Measurements from ENCODE around the gene DCP2.
A peak's percentile ranks its signal among the peaks of the same experiment; 100 is the strongest.
"Not testable (repeated sequence)": the region's sequence is repeated elsewhere in the genome, so short reads cannot be mapped to it uniquely, and the experiment has no call there.

DCP2 gene

GRCh38 chr5:112976432-112977309 is at the start of gene DCP2:
Gene DCP2 (plus strand): TSS chr5:112976798. CDS start chr5:112976934, 136 bp downstream.
- DNase-seq: peak; percentile 57 to 97 (median 90)

GRCh38 chr5:112929336-112930081 is 47.1 kb upstream of the DCP2 start:
- DNase-seq: no peak

- no peak for DNase-seq
Observed at GRCh38 chr5:112930082-112930344, 46.6 kb upstream of the DCP2 start.

GRCh38 chr5:112931473-112931872 is 45.1 kb upstream of the DCP2 start:
- DNase-seq: no peak

DNA sequence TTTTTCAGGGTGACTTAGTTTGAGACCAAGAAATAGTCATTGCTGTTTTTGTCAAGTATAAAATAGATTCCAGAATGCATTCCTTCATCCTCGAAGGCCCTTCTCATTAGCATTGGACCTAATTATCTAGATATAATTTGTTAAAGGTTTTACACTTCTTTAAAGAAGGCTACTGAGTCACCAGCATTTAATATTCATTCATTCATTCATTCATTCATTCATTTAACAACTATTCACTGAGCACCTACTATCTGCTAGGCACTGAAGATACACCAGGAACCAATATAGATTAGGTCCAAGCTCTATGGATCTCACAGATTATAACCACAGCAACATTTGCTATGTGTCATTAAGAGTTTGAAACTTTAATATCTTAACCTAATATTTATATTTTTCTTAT is 43.5 kb upstream of the DCP2 start:
- DNase-seq: no peak

GRCh38 chr5:112933651-112934365 is 42.8 kb upstream of the DCP2 start:
- DNase-seq: no peak

GRCh38 chr5:112934366-112934663 is 42.3 kb upstream of the DCP2 start:
- no peak for DNase-seq

DNA sequence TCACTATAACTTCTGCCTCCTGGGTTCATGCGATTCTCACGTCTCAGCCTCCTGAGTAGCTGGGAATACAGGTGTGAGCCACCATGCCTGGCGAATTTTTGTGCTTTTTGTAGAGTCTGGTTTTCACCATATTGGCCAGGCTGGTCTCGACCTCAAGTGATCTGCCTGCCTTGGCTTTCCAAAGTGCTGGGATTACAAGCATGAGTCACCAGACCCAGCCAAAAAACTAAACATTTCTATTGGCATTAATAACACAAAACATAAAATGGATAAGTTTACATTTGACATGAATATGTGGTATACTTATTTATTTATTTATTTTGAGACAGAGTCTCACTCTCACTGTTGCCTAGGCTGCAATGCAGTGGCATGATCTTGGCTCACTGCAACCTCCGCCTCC is 40.9 kb upstream of the DCP2 start:
- no peak for DNase-seq

DNA sequence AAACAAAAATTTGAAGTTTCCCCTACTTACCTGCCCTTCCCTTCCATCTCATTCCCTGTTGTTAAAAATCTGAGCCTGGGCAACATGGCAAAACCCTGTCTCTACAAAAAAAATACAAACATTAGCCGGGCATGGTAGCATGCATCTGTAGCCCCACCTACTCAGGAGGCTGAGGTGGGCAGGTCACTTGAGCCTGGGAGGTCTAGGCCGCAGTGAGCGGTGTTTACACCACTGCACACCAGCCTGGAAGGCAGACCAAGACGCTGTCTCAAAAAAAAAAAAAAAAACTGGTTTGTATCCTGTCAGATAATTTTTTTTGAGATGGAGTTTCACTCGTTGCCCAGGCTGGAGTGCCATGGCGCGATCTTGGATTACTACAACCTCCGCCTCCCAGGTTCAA is 38.3 kb upstream of the DCP2 start:
- no peak for DNase-seq

- DNase-seq: no peak
Observed at GRCh38 chr5:112940670-112941069, 35.9 kb upstream of the DCP2 start.

DNA sequence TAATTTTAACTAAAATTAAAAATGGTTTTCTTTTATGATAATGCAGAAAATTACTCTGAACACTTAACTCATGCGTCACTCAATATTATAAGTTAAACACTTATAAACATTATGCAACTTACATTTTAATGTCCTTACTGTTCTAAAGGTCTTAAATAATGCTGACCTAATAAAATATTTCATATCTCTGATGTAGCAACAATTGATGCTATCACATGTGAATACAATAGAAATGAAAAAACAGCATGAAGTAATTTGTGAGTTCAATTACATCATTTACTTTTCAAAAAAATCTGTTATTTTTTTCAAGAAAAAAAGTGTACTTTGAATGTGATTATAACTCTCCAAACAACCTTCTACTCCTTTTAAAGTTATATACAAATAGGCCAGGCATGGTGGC is 28.1 kb upstream of the DCP2 start:
- DNase-seq: no peak

DNA sequence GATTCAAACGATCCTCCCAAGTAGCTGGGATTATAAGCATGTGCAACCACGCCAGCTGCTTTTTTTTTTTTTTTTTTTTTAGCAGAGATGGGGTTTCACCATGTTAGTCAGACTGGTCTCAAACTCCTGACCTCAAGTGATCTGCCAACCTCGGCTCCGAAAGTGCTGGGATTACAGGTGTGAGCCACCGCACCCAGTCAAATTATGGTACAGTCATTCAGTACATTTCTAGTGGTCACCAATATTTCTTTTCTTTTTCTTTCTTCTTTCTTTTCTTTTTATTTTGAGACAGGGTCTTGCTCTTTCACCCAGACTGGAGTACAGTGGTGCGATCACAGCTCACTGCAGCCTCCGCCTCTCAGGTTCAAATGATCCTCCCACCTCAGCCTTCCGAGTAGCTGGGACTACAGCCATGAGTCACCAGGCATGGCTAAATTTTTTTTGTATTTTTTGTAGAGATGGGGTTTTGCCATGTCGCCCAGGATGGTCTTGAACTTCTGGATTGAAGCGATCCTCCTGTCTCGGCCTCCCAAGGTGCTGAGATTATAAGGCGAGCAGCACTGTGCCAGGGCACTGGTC is 25.4 kb upstream of the DCP2 start:
- DNase-seq: no peak

DNA sequence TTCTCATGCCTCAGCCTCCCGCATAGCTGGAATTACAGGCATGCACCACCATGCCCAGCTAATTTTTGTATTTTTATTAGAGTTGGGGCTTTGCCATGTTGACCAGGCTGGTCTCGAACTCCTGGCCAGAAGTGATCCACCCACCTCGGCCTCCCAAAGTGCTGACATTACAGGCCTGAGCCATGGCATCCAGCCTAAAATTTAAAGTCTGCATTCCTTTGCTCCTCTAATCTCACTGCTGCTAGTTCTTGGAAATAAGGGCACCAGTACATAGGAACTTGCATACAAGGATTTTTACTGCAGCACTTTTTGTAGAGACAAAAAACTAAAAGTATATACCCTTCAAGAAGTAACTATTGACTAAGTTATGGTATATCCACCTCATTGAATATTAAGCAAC is 20.0 kb upstream of the DCP2 start:
- DNase-seq: no peak

GRCh38 chr5:112957036-112957808 is 19.4 kb upstream of the DCP2 start:
- no peak for DNase-seq

DNA sequence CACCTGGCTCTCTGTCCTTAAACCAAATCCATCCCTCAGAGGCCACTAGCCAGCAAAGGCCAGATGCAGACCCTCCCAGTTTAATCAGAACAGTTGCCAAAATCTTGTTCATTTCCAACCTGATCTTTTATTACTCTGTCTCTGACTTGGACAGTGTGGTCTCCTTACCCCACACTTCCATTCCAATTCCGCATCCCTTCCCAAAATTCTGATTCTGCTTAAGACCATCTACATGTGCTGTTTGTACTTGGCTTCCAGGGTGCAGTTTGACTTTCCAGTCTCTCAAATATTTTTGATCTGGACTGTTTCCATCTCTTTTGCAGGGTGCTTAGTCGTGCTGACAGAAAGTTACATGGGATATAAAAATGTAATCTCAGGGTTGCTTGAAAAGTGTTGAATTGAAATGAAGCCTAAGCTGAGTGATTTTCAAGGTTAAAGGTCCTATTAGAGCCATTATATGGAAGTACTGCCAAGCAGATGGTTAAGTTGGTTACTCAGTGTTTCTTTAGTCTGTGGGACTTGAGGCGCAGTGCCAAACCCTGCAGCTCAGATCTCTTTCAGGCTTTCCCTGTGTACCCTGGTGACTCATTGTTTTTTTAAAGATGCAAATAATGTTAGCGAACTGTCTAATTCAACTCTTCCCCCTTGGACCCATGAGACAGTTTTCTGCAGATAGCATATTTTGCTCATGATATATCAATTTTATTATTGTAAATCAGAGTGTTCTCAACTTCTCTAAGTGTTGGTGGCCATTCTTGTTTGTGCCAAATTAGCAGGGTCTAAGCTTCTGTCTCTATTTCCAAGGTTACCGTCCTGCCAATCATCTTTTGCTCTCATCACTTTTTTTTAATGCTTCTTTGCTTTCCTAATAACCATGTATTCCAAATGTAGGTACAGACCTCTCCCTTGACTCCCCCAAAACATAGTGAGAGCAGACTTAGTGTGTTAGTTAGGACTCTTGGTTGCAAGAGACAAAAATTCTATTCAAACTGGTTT is 18.2 kb upstream of the DCP2 start:
- DNase-seq: peak in 22 of 58 donors; percentile 1 to 44 (median 17)

DNA sequence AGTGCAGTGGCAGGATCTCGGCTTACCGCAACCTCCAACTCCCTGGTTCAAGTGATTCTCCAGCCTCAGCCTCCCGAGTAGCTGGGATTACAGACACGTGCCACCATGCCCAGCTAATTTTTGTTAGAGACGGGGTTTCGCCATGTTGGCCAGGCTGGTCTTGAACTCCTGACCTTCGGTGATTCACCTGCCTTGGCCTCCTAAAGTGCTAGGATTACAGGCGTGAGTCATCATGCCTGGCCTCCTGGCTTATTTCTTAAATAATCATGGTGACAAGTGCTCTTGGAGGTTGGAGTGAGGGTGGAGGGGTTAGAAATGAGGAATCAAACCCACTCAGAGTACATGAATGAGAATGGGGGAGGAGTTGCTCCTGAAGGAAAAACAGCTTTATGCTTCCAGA is 16.7 kb upstream of the DCP2 start:
- not testable (repeated sequence) for DNase-seq

DNA sequence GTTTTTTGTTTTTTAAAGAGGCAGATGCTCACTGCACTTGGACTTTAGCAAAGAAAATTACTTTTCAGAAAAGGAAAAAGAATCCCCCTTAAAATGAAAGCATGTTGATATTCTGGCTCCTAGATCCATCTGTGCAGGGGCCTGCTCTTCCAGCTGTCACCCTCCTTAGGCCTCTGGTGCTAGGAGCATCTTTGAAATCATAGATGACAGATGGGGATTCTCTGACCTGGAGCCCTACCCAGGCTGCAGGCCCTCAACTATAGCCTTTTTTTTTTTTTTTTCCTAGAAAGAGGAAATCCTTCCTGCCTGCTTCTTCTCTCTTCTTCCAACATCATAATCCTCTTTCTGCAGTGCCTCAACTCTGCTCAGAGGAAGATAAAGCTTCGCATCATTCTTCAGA is 16.3 kb upstream of the DCP2 start:
- DNase-seq: no peak

- no peak for DNase-seq
Observed at GRCh38 chr5:112960863-112961504, 15.6 kb upstream of the DCP2 start.

DNA sequence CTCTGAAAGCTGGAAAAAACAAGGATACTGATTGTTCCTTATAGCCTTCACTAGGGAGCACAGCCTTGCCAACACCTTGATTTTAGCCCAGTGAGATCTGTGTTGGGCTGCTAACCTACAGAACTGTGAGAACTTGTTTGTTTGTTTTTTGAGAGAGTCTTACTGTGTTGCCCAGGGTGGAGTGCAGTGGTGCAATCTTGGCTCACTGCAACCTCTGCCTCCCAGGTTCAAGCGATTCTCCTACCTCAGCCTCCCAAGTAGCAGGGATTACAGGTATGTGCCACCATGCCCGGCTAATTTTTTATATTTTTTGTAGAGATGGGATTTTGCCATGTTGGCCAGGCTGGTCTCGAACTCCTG is 13.2 kb upstream of the DCP2 start:
- not testable (repeated sequence) for DNase-seq
